GF-D8 (cell line): ENCODE measurements around the gene TRIM47.
"Not testable (repeated sequence)": the region's sequence is repeated elsewhere in the genome, so short reads cannot be mapped to it uniquely, and the experiment has no call there.

Source experiments
- DNase-seq: peaks from one replicate; lab custom pipeline; 2025; lab: John Stamatoyannopoulos, UW

TRIM47 gene

GRCh38 chr17:75870228-75870627 lies 8.2 kb downstream of the TRIM47 start:
- DNase-seq, result not testable (repeated sequence)

DNA sequence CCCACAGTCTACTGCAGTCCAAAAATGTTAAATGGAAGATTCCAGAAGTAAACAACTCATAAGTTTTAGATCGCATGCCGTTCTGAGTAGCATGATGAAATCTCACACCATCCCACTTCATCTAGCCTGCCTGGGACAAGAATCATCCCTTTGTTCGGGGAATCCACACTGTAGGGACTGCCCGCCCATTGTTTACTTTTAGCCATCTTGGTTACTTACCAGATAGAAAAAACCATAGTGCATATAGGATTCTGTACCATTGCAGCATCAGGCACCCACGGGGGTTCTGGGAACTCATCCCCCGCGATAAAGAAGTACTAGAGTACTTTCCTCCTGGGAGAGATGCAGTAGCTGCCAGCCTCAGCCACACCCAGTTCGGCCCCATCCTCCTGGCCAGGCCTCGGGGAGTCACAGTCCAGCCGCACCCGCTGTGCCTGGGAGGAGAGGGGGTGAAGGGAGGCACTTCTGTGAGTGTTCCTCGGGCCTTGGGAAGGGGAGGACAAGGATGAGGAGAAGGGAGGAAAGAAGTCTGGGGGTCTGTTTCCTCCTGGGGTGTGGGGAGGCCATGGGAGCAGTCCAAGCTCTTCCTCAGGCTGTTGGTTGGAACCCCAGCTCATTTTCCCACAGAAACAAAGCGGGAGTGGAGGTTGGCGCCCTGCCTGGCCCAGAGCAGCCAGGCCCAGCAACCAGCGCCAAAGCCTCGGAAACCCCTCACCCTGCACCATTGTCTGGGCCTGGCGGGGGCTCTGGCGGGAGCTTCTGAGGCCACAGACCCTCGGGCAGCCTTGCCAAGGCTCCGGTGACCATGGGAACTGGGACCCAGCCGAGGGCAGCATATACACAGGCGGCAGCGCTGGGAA lies 8.9 kb downstream of the TRIM47 start:
- no peak for DNase-seq

- DNase-seq, result not testable (repeated sequence)
Measured at GRCh38 chr17:75868730-75869281, 9.6 kb downstream of the TRIM47 start.

DNA sequence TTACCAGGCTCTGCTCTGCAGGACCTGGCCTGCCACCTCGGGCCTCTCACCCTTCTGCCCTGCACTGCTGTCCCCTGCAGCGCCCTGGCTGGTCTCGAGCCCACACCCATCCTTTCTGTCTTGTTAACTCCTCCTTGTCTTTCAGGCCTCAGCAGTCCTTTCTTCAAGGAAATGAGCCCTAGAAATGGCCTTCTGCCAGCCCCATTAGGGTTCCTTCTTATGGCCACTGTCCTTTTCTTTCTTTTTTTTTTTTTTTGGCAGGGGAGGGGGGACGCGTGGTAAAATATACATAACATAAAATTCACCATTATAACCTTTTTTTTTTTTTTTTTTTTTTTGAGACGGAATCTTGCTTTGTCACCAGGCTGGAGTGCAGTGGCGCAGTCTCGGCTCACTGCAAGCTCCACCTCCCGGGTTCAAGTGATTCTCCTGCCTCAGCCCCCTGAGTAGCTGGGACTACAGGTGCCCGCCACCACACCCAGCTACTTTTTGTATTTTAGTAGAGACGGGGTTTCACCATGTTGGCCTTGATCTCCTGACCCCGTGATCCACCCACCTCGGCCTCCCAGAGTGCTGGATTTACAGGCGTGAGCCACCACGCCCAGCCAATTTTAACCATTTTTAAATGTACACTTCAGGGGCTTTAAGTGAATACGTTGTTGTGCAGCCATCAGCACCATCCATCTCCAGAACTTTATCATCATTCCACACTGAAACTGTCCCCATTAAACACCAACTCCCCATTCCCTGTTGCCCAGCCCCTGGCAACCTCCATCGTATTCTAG lies 12.8 kb downstream of the TRIM47 start:
- DNase-seq, result not testable (repeated sequence)

DNA sequence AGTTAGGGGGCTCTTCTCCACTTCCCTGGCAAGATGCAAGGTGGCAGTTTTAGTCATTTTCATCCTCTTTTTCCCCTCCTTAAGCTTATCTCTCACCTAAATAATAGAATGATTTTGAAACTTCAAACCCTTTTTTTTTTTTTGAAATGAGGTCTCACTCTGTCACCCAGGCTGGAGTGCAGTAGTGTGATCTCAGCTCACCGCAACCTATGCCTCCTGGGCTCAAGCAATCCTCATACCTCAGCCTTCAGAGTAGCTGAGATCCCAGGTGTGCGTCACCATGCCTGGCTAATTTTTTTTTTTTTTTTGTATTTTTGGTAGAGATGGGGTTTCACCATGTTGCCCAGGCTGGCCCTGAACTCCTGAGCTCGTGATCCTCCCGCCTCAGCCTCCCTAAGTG lies 13.5 kb downstream of the TRIM47 start:
- DNase-seq, result not testable (repeated sequence)

DNA sequence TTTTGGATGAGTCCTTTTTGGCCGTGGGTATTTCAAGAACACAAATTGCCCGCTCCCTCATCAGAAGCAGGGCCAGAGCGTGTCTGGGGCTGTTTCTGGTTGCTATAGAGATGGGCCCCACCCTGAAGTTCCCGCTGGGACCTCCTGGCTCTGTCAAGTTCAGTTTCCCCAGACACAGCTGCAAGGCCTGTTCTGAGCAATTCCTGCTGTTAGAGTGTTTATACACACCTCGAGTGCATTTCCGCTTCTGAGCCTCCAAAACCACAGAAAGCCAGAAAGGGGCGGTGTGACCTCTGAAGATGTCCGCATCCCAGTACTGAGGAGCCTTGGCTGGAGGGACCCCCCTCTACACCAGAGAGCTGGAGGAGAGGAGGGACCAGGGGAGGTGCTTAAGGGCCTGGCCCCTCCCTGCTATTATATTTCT lies 13.9 kb downstream of the TRIM47 start:
- no peak for DNase-seq

DNA sequence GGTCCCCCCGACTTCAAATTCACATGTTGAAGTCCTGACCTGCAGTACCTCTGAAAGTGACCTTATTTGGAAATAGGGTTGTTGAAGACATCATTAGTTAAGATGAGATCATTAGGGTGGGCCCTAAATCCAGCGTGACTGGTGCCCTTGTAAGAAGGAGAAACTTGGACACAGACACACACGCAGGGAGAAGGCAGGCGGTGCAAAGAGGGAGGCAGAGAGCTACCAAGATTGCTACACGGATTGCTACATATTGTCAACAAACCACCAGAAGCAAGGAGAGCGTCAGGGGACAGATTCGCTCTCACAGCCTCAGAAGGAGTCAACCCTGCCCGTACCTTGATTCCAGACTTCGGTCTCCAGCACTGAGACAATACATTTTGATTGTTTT lies 16.5 kb downstream of the TRIM47 start:
- DNase-seq, result no peak

DNA sequence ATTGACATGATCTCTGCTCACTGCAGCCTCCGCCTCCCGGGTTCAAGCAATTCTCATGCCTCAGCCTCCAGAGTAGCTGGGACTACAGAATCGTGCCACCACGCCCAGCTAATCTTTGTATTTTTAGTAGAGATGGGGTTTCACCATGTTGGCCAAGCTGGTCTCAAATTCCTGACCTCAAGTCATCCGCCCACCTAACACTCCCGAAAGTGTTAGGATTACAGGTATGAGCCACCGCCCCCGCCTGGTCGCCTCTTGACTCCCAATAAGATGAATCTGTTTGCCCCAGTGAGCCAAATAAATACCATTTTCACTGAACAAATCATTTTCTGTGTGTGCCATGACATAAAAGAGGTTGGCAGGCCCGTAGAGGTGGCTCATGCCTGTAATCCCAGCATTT lies 19.0 kb downstream of the TRIM47 start:
- not testable (repeated sequence) for DNase-seq

DNA sequence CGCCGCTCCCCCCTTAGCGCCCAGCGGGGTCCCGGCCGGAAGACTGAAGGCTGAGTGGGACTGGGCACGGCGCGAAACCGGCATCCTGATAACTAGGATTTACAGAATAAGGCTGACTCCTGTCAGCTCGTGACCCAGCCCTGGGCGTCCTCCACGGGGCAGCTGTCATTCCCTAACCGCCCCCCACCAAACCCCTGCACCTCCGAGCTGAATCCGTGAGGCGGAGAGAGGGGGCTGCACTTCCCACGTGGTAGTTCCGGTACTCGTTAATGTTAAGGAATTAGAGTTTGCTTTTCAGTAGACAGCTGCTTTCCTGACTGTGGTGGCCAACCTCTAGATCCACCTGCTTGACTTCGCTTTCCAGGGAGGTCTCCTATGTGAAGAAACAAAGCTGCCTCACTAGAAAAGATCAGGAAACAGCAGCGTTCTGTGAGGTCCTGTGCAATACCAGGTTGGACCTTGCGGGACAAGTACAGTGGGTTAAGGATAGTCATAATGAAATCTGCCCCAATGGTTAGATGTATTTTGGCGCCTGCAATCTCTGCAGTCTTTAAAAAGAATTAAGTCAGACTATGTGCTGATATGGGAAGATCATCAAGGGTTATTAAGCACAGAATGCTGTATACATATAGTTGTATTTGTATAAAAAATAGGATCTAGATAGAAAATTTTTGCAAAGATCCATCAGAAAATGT lies 22.2 kb downstream of the TRIM47 start:
- peak; percentile 14 for DNase-seq

- DNase-seq, result peak; percentile 100
Measured at GRCh38 chr17:75855310-75856061, 22.9 kb downstream of the TRIM47 start, which contains the start of gene WBP2. Gene WBP2 (minus strand): TSS chr17:75855335. CDS start chr17:75855297, 38 bp downstream.

DNA sequence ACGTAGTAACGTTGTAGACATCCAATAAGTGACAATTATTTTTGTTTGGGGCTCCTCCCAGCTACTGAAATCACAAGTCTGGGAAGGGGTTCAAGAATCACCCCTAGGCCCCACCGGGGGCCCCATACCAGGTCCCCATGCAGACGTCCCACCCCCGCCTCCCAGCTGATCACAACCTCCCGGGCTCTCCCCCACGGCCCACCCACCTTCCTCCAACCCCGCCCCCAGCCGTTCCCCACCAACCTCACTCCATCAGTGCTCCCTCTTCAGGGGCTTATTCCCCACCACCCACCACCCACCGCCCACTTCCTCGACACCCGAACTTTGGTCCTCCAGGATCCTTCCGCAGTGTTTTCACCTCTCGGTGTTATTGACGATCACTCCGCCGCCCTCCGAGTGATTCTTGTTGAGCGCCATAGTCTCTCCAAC lies 23.5 kb downstream of the TRIM47 start:
- DNase-seq, result no peak

DNA sequence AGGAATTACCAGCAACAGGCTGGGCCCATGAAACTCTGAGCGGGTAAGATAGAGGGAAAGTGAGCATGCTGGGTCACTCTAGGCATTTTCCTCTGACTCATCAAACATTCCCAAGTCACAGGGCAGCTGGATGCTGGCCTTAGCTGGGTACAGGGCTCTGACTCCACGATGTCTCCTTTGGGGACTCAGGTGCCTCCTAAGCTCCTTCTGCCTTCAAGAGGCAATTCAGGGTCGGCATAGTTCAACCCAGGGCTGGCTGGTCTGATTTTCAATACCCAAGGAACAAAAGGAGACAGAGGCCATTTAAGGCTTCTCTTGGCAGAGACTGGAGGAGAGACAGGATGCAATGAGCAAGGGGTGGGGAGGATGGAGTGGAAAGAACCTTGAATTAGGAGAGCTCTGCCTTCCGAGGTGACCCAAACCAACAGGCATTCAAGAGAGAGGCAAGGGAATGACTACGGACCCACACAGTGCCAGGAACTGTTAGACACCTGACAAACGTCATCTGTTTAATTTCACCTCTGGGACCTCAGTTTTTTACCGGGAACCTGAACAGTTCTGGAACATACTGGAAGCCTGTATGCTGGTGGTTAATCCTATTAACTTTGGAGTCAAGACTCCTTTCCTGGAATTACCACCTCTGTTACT lies 24.2 kb downstream of the TRIM47 start:
- DNase-seq, result no peak

DNA sequence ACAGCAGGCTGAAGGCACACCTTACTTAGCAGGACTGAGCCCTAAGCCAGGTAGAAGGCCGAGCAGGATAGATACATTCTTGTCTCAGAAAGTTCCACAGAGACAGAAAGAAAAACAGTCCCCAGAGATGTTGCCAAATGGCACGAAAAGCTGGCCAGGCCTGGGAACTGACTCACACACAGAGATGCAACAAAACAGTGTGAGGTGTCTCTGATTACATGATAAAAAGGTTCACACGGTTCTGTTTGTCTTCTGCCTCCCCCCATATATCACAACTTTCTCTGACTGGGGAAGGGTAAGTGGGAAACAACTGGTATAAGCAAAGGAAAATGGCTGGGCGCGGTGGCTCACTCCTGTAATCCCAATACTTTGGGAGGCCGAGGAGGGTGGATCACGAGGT lies 24.9 kb downstream of the TRIM47 start:
- no peak for DNase-seq

DNA sequence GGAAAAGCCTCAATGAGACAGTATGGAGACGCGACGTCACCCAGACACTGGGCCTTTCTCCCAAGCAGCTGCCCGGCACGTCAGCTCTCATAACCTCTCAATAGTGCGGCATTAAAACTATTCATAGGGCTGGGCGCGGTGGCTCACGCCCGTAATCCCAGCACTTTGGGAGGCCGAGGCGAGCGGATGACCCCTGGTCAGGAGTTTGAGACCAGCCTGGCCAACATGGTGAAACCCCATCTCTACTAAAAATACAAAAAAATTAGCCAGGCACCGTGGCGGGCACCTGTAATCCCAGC lies 26.7 kb downstream of the TRIM47 start:
- DNase-seq, result not testable (repeated sequence)

DNA sequence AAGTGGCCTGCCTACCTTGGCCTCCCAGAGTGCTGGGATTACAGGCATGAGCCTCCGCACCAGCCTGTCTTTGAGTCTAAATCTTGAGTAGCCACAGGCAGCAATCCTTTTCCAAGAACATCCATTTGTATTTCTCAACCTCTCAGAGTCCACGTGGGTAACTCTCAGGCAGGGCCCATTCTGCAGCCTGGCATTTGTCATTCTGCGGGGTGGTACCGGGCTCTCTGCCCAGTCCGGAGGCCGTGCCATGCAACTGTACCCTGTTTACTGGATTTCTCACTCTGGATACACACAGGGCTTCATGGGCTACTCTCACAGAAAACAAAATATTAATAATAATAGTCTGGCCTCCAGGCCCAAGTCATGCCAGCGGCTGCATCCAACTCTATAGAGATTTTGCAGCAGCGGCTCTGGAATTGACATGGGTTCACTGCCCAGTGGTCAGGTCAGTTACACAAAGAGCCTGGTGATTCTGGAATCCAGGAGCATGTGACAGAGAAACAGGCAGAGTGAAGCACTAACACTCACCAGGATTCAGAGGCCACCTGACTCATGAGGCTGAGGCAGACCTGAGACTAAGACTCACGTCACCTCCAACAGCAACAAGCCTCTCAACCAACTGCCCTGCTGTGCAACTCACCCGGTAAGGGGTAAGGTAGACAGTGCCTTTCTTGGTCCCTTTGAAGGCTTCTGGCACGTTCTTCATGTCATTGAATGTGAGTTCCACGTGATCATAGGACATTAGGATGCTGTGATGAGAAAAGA lies 27.3 kb downstream of the TRIM47 start:
- no peak for DNase-seq

GRCh38 chr17:75849724-75850123 lies 28.7 kb downstream of the TRIM47 start:
- DNase-seq, result no peak

DNA sequence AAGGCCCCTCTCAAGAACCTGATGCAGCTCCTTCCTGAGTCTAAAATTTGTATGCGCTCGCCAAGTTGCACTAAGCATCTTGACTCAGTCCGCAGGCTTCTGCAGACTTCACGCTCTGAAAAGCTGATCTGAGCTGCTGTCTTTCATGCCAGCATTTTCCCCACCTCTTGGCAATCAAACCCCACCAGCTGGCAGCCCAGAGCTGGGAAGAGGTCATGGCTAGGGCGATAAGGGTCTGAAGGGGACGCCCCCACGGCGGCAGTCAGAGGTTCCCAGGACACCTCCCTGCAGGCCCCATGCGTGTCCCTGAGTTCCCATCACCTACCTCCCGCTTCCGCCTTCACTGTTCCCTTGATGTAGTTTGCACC lies 29.1 kb downstream of the TRIM47 start:
- DNase-seq, result no peak

DNA sequence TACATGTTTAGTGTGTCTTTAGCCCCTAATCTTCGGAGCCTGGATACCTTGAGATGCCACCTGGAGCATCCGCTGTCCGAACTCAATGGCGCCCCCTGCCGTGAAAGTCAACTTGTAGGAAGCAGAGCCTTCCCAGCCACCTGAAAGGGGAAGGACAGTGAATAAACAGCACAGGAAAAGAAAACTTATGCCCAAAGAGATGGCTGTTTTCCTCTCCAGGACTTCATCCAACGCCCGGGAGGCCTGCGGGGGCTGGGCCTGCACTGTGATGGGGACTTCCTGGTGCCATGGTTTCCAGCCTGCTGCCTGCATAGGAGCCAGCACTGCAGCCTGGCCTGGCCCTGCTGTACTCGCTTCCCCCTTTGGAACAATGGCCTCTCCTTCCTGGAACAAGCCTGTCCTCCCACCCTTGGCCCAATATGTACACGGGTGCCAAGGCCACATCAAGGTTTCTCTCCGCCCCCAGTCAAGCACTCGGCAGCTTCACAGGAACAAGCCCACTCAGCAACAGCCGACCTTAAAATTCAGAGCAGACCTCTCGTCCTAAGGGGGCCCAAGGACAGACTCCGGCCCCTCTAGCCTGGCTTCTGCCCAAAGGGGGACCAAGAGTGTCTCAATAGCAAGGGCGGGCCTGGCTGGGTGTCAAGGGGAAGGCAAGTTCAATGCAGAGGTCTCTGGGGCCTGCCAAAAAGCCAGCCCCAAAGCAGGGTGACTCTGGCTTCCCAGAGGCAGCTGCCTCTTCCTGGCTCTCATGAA lies 29.7 kb downstream of the TRIM47 start:
- no peak for DNase-seq
